ENCODE results near the gene SLC27A5. TPM values are rescaled to one million over a fixed set of nuclear protein-coding genes. Genes with fewer than 3 reads are reported as not detected.
A peak's percentile ranks its signal among the peaks of the same experiment; 100 is the strongest.

Gene SLC27A5
- total and polyA plus RNA-seq, 11 donors, result 1.8 to 9.1 (median 3.7) TPM

GRCh38 chr19:58559275-58560006, 47.6 kb upstream of the SLC27A5 start:
- WGBS, 4 donors, result 1 to 3% (median 1%) methylated on average over 20 to 33 of the region's 33 CpGs
- DNase-seq (peak; percentile 93 to 96 (median 93)), ATAC-seq (peak; percentile 66 to 80 (median 70))
- peaks cover 11 to 66% (median 57%) of the 10 kb centered on the region in 12 donors for H3K4me1 ChIP-seq
- H3K4me3 ChIP-seq, result peak overlapping the region; percentile 28 to 96 (median 77)
- peaks cover 0 to 21% (median 0%) of the 10 kb centered on the region in 9 donors for H3K27me3 ChIP-seq
- H3K9me3 ChIP-seq, result no peaks in the 10 kb centered on the region
- TF ChIP-seq CTCF (IDR thresholded peaks at IDR 0.05) (no peak), POLR2A (IDR thresholded peaks at IDR 0.05) (peak in 1 of 2 donors; percentile 41)
- H3K36me3 ChIP-seq, result peaks cover 0 to 19% (median 14%) of the 10 kb centered on the region in 9 donors
- intact Hi-C loops (cut with DNase I), result loop anchor here in 4 of 10 donors (1.0 to 2.0 kb wide), 3 partner anchors 13 to 40 kb away; partner anchors contain the start of genes MZF1 (in 2 of the 4) and ZBTB45 (in 2 of the 4)
- H3K27ac ChIP-seq, result peak overlapping the region; percentile 90 to 100 (median 100)

GRCh38 chr19:58558623-58559274, 47.0 kb upstream of the SLC27A5 start:
- H3K36me3 ChIP-seq, result peaks cover 0 to 20% (median 14%) of the 10 kb centered on the region in 9 donors
- intact Hi-C loops (cut with DNase I), result loop anchor here in 4 of 10 donors (1.0 to 2.0 kb wide), 3 partner anchors 14 to 39 kb away; partner anchors contain the start of genes MZF1 (in 2 of the 4) and ZBTB45 (in 2 of the 4)
- WGBS, 4 donors, result 0% methylated on average over 11 to 76 of the region's 76 CpGs
- ATAC-seq (peak; percentile 71 to 84 (median 78)), DNase-seq (peak; percentile 99 to 100 (median 99))
- H3K9me3 ChIP-seq, result no peaks in the 10 kb centered on the region
- H3K27ac ChIP-seq, result peak overlapping the region; percentile 90 to 100 (median 100)
- peak in 1 of 12 donors; percentile 15 for TF ChIP-seq CTCF (IDR thresholded peaks at IDR 0.05)
- TF ChIP-seq POLR2A (IDR thresholded peaks at IDR 0.05), result peak in 1 of 2 donors; percentile 63
- peaks cover 0 to 19% (median 0%) of the 10 kb centered on the region in 9 donors for H3K27me3 ChIP-seq
- H3K4me3 ChIP-seq, result peak overlapping the region; percentile 28 to 96 (median 77)
- peaks cover 15 to 73% (median 63%) of the 10 kb centered on the region in 12 donors for H3K4me1 ChIP-seq

GRCh38 chr19:58558066-58558622, 46.4 kb upstream of the SLC27A5 start, which contains the start of gene UBE2M:
TSS of gene UBE2M (minus strand) at chr19:58558611. CDS start at chr19:58558381, 230 bp downstream.
- TF ChIP-seq POLR2A (IDR thresholded peaks at IDR 0.05) (no peak), CTCF (IDR thresholded peaks at IDR 0.05) (no peak)
- peaks cover 0 to 26% (median 16%) of the 10 kb centered on the region in 9 donors for H3K36me3 ChIP-seq
- intact Hi-C loops (cut with DNase I), result loop anchor here in 2 of 10 donors (2.0 kb wide), 1 partner anchor 15 kb away; the partner anchor contains the start of gene MZF1 (in 2 of the 2)
- peak within 1 kb of the TSS; percentile 90 to 100 (median 100) for H3K27ac ChIP-seq
- DNase-seq (peak in 4 of 5 donors; percentile 54 to 79 (median 73)), ATAC-seq (no peak)
- 1% methylated on average over 38 to 62 of the region's 62 CpGs for WGBS, 4 donors
- H3K4me1 ChIP-seq, result peaks cover 13 to 73% (median 64%) of the 10 kb centered on the region in 12 donors
- H3K4me3 ChIP-seq, result peak within 1 kb of the TSS; percentile 71 to 96 (median 77)
- H3K9me3 ChIP-seq, result no peaks in the 10 kb centered on the region
- H3K27me3 ChIP-seq, result peaks cover 0 to 14% (median 0%) of the 10 kb centered on the region in 9 donors

Data from heart left ventricle (tissue), 16 donors.